ENCODE data around the gene BTD.

The BTD gene

GRCh38 chr3:15629860-15630597 is 28.5 kb downstream of the BTD start:
- peak; percentile 77 for TF ChIP-seq CTCF (IDR thresholded peaks at IDR 0.05)

GRCh38 chr3:15630646-15631350 is 29.3 kb downstream of the BTD start:
- TF ChIP-seq CTCF (IDR thresholded peaks at IDR 0.05) = no peak

- no peak for TF ChIP-seq CTCF (IDR thresholded peaks at IDR 0.05)
Observed at GRCh38 chr3:15631426-15632211, 30.1 kb downstream of the BTD start.

GRCh38 chr3:15632212-15632580 is 30.7 kb downstream of the BTD start:
- no peak for TF ChIP-seq CTCF (IDR thresholded peaks at IDR 0.05)

GRCh38 chr3:15633159-15633558 is 31.6 kb downstream of the BTD start:
- no peak for TF ChIP-seq CTCF (IDR thresholded peaks at IDR 0.05)

GRCh38 chr3:15633766-15634598 is 32.4 kb downstream of the BTD start:
- TF ChIP-seq CTCF (IDR thresholded peaks at IDR 0.05) = no peak

- TF ChIP-seq CTCF (IDR thresholded peaks at IDR 0.05) = no peak
Observed at GRCh38 chr3:15634671-15635070, 33.1 kb downstream of the BTD start.

Data from LNCAP (cell line).